Mononuclear cell (primary cell): Measurements from ENCODE around the gene DIP2B. TPM values are rescaled to one million over a fixed set of nuclear protein-coding genes. Genes with fewer than 3 reads are reported as not detected.

ENCODE experiments used
- H3K27me3 ChIP-seq: 2 replicates; pipeline ENCODE4 v1.6.0; 2011; ENCODE audit warnings: low read length, control low read depth; ENCODE audit not compliant: insufficient read depth
- H3K4me1 ChIP-seq: 2 replicates; pipeline ENCODE4 v1.5.1; 2011; ENCODE audit warnings: mild to moderate bottlenecking, low read length, control low read depth; ENCODE audit not compliant: insufficient read depth
- H3K4me3 ChIP-seq: 2 replicates; pipeline ENCODE4 v1.5.1; 2011; ENCODE audit warnings: mild to moderate bottlenecking, low read length, moderate library complexity
- H3K9me3 ChIP-seq: 2 replicates; pipeline ENCODE4 v1.5.1; 2011; ENCODE audit warnings: low read depth, mild to moderate bottlenecking, control low read depth, low read length
- total RNA-seq: library from RNA; depleted of rRNA; stranded (reverse); fragments of >200 nt; gene quantifications from one replicate; pipeline ENCODE4 v1.2.3, GENCODE V29; 2012

The DIP2B gene
- total RNA-seq, 1 donor, result 39.9 TPM

DNA sequence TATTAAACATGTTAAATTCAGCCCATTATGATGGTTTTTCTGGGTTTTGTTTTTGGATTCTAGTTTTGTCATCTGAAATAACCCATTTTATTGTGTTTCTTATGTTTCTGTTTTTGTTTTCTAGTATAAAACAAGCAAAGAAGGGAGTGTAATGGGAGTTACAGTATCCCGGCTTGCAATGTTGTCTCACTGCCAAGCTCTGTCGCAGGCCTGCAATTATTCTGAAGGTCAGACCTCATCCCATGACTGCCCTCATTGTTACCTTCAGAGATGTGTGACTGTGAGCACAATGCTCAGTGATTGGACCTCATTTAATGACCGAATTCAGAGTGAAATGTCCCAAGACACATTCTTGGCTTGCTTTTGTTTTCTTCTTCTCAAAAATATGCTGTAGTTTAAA is 186.1 kb downstream of the DIP2B start:
- Histone ChIP-seq H3K4me3 (no peak overlapping the region), H3K4me1 (no peaks in the 10 kb centered on the region), H3K9me3 (no peaks in the 10 kb centered on the region), H3K27me3 (no peaks in the 10 kb centered on the region)

DNA sequence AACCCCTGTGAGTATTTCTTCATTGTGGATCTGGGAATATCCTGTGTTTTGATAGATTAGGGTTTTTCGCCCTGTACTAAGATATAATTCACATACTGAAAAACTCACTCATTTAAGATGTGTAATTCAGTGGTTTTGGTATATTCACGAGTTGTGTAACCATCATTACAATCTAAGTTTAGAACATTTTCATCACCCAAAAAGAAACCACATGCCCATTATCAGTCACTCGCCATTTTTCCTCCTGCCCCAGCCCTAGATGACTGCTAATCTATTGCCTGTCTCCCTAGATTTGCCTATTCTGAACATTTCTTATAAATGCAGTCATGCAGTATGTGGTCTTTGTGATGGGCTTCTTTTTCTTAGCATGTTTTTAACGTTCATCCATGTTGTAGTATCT is 191.2 kb downstream of the DIP2B start:
- Histone ChIP-seq H3K4me1 (no peaks in the 10 kb centered on the region), H3K9me3 (no peaks in the 10 kb centered on the region), H3K27me3 (no peaks in the 10 kb centered on the region), H3K4me3 (no peak overlapping the region)

DNA sequence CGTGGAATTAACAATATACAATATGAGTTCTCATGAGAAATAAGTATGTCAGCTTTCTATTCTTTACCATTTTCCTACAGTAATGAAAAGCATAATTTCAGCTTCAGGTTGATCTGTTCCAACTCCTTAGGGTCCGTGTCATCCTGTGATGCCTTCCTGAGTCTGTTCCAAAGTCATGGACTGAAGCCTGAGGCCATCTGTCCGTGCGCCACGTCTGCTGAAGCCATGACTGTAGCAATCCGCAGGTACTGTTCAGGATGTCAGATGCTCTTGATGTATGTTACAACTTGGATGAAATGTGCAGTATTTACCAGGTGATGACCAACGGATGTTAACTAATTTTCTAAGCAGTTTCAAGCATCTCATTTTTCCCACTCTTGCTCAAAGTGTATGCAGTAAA is 192.1 kb downstream of the DIP2B start:
- H3K4me1 ChIP-seq, result no peaks in the 10 kb centered on the region
- no peaks in the 10 kb centered on the region for H3K9me3 ChIP-seq
- no peaks in the 10 kb centered on the region for H3K27me3 ChIP-seq
- H3K4me3 ChIP-seq, result no peak overlapping the region

DNA sequence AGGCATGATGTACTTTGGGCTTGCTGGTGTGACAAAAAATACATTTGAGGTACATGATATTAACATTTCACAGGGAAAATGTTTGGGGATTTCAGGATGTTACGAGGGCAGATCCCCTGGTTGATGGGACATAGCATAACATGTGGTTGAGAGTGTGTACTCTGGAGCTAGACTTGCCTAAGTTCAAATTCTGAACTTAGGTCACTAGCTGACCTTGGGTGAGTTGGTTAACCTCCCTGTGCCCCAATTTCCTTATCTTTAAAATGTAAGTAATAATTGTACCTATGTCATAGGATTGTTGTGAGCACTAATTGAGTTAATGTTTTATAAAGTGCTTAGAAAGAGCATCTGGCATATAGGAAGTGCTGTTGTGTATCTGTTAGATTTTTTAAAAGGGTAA is 194.4 kb downstream of the DIP2B start:
- Histone ChIP-seq H3K4me1 (no peaks in the 10 kb centered on the region), H3K9me3 (no peaks in the 10 kb centered on the region), H3K4me3 (no peak overlapping the region), H3K27me3 (no peaks in the 10 kb centered on the region)

DNA sequence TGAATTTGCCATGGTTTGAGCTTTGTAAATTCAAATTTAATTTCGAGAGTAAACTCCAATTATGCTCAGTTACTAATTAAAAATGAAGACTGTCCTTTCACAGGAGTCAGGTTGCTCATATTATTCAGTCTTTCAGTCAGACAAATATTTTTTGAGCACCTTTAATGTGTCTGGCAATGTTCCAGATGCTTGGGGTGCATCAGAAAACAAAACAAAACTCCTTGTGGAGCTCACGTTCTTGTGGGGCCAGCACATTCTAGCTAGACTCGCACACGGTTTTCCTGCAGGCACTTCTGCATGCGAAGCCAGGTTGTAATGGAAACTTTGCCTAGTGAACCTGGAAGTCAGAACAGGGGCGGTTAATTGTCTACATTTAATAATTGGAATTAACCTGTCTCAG is 195.2 kb downstream of the DIP2B start:
- no peaks in the 10 kb centered on the region for H3K9me3 ChIP-seq
- no peak overlapping the region for H3K4me3 ChIP-seq
- H3K4me1 ChIP-seq, result no peaks in the 10 kb centered on the region
- H3K27me3 ChIP-seq, result no peaks in the 10 kb centered on the region

DNA sequence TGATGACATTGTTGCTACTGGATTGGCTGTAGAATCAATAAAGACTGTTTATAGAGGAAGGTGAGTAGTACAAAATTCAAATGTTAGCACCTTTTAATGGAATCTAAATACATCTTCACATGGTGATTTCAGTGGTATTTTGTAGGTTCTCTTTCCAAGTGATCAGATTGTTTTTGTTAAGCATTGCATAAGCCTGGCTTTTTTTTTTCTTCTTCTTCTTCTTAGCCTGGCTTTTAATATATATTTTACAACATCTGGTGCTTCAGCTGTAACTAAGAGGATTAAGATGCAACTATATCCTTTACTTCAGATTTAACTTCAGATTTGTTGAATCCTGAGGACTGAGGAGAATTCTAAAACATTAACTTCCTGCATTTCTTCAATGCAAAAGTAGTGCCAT is 201.8 kb downstream of the DIP2B start:
- H3K4me3 ChIP-seq, result no peak overlapping the region

DNA sequence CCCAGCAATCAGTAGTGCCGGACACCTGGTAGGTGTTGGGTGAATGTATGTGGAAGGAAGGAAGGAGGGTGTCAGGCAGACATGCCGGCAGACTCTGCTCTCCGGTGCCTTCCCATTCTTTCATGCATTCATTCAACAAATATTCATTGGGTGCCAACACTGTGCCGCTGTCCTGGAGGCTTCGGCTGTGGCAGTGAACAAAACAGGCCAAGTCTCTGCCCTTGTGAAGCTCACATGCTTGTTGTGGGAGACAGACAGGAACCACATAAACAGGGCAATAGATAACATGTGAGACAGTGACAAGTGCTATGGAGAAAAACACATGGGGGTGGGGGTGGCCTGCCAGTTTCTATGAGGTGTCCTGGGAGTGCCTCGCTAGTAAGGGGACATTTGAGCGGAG is 202.6 kb downstream of the DIP2B start:
- H3K4me1 ChIP-seq, result no peaks in the 10 kb centered on the region
- no peaks in the 10 kb centered on the region for H3K27me3 ChIP-seq
- H3K4me3 ChIP-seq, result no peak overlapping the region
- H3K9me3 ChIP-seq, result no peaks in the 10 kb centered on the region

More for the DNA sequence above, 201.8 kb downstream of the DIP2B start:
- no peaks in the 10 kb centered on the region for H3K9me3 ChIP-seq
- H3K4me1 ChIP-seq, result no peaks in the 10 kb centered on the region
- H3K27me3 ChIP-seq, result no peaks in the 10 kb centered on the region

DNA sequence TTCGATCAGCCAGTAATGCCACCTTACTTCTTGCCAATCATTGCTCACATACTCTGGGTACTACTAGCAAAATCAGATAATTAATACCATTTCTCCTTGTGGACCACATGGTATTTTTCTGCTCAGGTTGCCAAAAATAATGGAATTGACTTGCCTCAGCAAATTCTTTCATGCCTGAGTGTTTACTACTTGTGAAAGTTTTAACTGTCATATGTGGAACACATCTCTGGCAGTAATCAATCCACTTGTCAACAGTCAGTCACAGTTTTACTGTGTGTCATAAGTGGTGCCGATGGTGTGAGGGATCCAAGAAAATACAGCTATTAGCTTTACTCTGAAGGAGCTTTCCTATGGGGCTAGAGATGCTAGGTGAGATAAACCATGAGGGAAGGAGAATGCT is 203.8 kb downstream of the DIP2B start:
- Histone ChIP-seq H3K9me3 (no peaks in the 10 kb centered on the region), H3K4me3 (no peak overlapping the region), H3K4me1 (no peaks in the 10 kb centered on the region), H3K27me3 (no peaks in the 10 kb centered on the region)

DNA sequence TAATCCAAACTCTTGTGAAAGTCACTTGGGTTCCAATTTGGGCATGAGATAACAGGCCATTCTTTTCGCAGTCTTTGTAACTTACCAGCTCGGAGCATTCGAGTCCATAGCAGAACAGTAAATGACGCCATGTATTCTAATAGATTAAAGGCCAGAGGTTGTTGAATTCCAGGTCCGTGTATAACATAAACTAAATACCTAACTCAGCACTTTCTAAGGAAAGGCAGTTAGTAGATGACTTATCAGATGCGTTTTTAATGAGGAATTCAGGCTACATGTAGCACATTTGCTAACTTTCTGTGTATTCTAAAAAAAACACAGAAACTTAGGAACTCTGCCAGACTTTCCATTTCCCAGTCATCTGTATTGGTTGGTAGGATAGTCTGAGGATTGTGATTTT is 206.3 kb downstream of the DIP2B start:
- H3K4me1 ChIP-seq, result no peaks in the 10 kb centered on the region
- no peaks in the 10 kb centered on the region for H3K9me3 ChIP-seq

DNA sequence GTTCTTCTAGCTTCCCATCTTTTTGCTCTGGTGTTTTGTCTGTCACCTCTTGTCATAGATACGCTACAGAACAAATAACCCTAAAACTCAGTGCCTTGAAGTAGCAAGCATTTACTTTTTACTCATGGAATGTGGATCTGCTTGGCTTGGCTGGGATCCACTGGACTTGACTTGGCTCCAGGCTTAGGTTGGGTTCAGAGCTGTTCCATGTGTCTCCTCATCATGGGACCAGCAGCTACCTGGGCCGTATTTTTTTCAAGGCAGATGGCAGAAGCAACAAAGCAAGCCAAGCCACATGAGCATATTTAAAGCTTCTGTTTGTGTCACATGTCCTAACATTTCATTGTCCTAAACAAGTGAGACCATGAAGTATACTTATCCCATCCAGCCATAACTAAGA is 210.4 kb downstream of the DIP2B start:
- Histone ChIP-seq H3K9me3 (no peaks in the 10 kb centered on the region), H3K27me3 (no peaks in the 10 kb centered on the region), H3K4me3 (no peak overlapping the region), H3K4me1 (no peaks in the 10 kb centered on the region)

More for the DNA sequence above, 206.3 kb downstream of the DIP2B start:
- Histone ChIP-seq H3K4me3 (no peak overlapping the region), H3K27me3 (no peaks in the 10 kb centered on the region)

DNA sequence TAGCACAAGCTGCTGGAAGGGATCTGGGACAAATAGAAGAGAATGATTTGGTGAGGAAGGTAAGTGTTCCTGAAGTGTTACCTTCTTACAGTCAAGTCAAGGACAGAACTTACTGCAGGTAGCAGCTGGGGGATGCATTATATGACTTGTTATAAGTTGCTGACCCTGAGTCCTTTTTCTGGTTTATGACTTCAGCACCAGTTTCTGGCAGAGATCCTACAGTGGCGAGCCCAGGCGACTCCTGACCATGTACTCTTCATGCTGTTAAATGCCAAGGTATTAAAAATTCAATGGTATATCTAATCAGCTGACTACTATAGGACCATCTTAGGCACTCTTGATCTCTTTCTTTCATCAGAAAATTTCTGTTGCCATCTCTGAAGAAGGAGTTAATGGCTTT is 214.0 kb downstream of the DIP2B start:
- Histone ChIP-seq H3K4me1 (no peaks in the 10 kb centered on the region), H3K4me3 (no peak overlapping the region), H3K9me3 (no peaks in the 10 kb centered on the region), H3K27me3 (no peaks in the 10 kb centered on the region)

DNA sequence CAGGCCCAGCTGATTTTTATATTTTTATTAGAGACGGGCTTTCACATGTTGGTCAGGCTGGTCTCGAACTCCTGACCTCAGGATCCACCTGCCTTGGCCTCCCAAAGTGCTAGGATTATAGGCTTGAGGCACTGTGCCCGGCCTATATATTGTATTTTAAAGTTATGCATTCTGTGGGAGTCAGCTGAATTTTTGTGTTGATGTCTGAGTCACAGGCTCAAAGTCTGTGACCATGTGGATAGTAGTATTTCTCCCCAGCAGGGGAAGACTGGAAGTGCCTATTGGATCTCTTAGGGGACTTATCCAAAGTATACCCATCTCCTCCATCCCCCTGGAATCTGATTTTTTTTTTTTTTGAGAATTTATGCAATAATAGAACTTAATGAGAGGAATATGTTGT is 215.3 kb downstream of the DIP2B start:
- no peaks in the 10 kb centered on the region for H3K4me1 ChIP-seq
- no peaks in the 10 kb centered on the region for H3K9me3 ChIP-seq
- no peak overlapping the region for H3K4me3 ChIP-seq
- H3K27me3 ChIP-seq, result no peaks in the 10 kb centered on the region

DNA sequence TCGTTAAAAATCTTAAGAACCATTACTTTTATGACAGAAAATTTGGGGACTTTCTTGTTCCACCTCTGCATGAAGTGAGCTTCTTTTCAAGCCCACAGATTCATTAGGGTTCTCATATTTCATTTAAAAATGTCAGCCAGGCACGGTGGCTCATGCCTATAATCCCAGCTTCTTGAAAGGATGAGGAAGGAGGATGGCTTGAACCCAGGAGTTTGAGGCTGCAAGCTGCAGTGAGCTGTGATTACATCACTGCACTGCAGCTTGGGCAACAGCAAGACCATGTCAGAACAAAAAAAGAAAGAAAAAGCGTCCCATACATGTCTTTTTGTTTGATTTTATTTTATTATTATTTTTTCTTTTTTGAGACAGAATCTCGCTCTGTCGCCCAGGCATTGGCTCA is 215.7 kb downstream of the DIP2B start:
- Histone ChIP-seq H3K4me1 (no peaks in the 10 kb centered on the region), H3K9me3 (no peaks in the 10 kb centered on the region), H3K27me3 (no peaks in the 10 kb centered on the region), H3K4me3 (no peak overlapping the region)

DNA sequence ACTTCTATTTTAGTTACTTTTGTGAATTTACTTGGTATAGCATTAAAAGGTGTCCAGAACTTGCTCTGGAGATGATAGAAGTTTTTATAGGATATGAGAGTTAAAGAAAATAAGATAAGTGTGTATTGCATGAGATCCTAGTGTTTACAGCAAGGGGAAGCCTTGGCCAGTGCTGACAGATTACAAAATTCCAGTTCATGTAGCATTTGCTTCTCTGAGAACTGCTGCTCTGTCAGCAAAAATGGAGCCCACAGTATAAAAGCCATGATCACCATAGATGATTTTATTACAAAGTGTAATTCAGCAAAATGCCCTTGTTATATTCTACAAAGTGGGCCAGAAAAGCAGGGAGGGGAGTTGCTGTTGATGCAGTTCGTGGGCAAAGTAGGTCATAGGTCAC is 219.1 kb downstream of the DIP2B start:
- no peak overlapping the region for H3K4me3 ChIP-seq
- H3K4me1 ChIP-seq, result no peaks in the 10 kb centered on the region
- no peaks in the 10 kb centered on the region for H3K9me3 ChIP-seq
- H3K27me3 ChIP-seq, result no peaks in the 10 kb centered on the region

DNA sequence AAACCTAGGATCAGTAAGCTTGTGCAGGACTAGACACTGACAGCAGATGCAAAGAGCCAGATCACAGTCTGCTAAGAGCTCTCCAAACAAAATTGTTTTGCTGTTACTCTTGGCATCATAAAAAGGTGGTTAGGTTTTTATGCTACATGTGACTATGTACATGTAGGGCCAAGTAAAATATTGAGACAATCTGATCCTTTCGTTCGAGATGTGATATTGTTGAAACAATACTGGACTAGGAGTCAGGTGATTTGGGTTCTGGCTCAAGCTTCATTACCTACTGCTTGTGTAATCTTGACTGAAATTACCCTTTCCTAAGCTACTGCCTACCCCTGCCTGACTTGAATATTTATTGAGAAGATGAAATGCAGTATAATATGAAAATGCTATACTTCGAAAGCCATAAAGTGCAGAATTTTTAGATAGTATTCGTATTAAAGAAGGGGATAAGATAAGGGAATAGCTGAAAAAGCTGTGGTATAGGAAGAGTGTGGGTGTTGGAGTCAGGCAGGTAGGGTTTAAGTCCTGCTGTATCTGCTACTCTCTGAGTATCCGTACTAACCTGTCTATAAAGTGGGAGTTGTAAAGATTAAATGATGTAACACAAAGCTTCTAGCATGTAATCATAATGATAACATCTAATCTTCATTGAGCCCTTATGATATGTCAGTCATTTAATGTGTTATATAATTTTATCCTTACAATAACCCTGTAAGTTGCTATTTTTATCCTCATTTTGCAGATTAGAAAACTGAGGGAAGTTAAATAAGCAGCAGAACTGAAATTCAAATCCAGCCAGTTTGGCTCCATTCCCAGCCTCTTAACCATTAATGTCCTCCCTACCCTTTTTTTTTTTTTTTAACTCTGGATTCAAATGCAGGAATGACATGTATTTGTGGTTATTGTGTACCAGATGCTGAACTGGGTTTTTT is 220.5 kb downstream of the DIP2B start:
- H3K4me1 ChIP-seq, result no peaks in the 10 kb centered on the region
- H3K4me3 ChIP-seq, result no peak overlapping the region
- H3K27me3 ChIP-seq, result no peaks in the 10 kb centered on the region
- no peaks in the 10 kb centered on the region for H3K9me3 ChIP-seq

DNA sequence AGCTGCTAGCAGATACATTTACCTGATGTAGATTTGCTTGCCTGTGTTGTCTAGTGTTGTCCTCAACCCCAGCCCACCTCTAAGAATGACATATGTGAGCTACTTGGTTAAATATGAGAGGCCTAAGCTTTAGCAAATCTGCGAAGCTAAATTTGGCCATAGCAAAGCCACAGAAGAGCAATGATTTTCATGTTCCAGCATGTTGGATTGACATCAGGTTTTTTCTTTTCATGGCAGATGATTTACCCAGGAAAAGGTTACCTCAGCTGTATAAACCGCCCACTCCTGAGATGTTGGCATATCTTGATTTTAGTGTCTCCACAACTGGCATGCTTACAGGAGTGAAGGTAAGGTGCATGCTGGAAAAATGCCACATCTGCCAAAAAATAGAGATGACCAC is 222.7 kb downstream of the DIP2B start:
- no peaks in the 10 kb centered on the region for H3K9me3 ChIP-seq
- H3K4me3 ChIP-seq, result no peak overlapping the region
- H3K4me1 ChIP-seq, result no peaks in the 10 kb centered on the region
- H3K27me3 ChIP-seq, result no peaks in the 10 kb centered on the region
